HepG2 (cell line): Measurements from ENCODE around the gene DDIT4. TPM values are rescaled to one million over a fixed set of nuclear protein-coding genes. Genes with fewer than 3 reads are reported as not detected.

Experiments used
- ATF1 ChIP-seq: IDR thresholded peaks from 2 replicates; pipeline ENCODE4 v1.6.1; 2016; ENCODE audit warnings: mild to moderate bottlenecking, control low read depth
- ELF3 ChIP-seq: IDR thresholded peaks from 2 replicates; pipeline ENCODE4 v1.6.1; 2016; ENCODE audit warnings: missing genetic modification reagents, missing compliant biosample characterization
- HMGXB3 ChIP-seq: sonication (generic); formaldehyde crosslinking; IDR thresholded peaks from 2 replicates; pipeline ENCODE4 v1.4.0; 2020; ENCODE audit warnings: missing genetic modification reagents, borderline replicate concordance
- MAF1 ChIP-seq: sonication (generic); formaldehyde crosslinking; IDR thresholded peaks from 2 replicates; pipeline ENCODE4 v1.5.0; 2020; ENCODE audit warnings: missing genetic modification reagents, borderline replicate concordance
- NONO ChIP-seq, 2 experiments: fragments of 450-650 bp in 1 of 2; sonication (generic) in 1 of 2; formaldehyde crosslinking in 1 of 2; IDR thresholded peaks in 1 of 2; conservative IDR thresholded peaks in 1 of 2; 2 replicates each; pipeline versions ENCODE4 v1.6.1 to v1.8.0; 2017 to 2022; ENCODE audit warnings: mild to moderate bottlenecking in 1 of 2, missing genetic modification reagents in 1 of 2, moderate library complexity in 1 of 2
- NR0B2 ChIP-seq: sonication (generic); formaldehyde crosslinking; IDR thresholded peaks from 2 replicates; pipeline ENCODE4 v1.4.0; 2020; ENCODE audit warnings: mild to moderate bottlenecking, missing genetic modification reagents
- NR2F6 ChIP-seq, 2 experiments: IDR thresholded peaks; 2 replicates each; pipeline ENCODE4 v1.6.1; 2016; ENCODE audit warnings: antibody characterized with exemption in 1 of 2, mild to moderate bottlenecking in 1 of 2
- RELA ChIP-seq: sonication (generic); formaldehyde crosslinking; IDR thresholded peaks from 2 replicates; pipeline ENCODE4 v1.4.0; 2020; ENCODE audit warnings: missing genetic modification reagents
- ZMYM3 ChIP-seq: sonication (generic); formaldehyde crosslinking; IDR thresholded peaks from 2 replicates; pipeline ENCODE4 v1.5.1; 2020; ENCODE audit warnings: mild to moderate bottlenecking, missing genetic modification reagents
- ZNF10 ChIP-seq: sonication (generic); formaldehyde crosslinking; IDR thresholded peaks from 2 replicates; pipeline ENCODE4 v1.4.0; 2020; ENCODE audit warnings: mild to moderate bottlenecking, low read depth, missing genetic modification reagents, borderline replicate concordance
- polyA plus RNA-seq, 8 experiments: library from polyadenylated mRNA; depleted of rRNA in 3 of 8; stranded (reverse) in 7 of 8; unstranded in 1 of 8; fragments of >200 nt; fragmentation: Illumina TruSeq in 4 of 8; extraction: Trizol in 4 of 8; gene quantifications; 2 replicates each; pipeline versions ENCODE4 v1.2.1 to v1.2.3, GENCODE V29; 2011 to 2016; ENCODE audit warnings: low read depth in 4 of 8, missing spikeins in 1 of 8, mixed read lengths in 1 of 8; ENCODE audit not compliant: insufficient read depth in 1 of 8
- total RNA-seq, 5 experiments: library from RNA; depleted of rRNA; stranded (reverse); fragments of >200 nt; fragmentation: Illumina TruSeq; extraction: Trizol; gene quantifications; 2 replicates each; pipeline ENCODE4 v1.2.3, GENCODE V29; 2016; ENCODE audit warnings: low read depth in 1 of 5
- TF ChIP-seq, protein P1 (sequence below): IDR thresholded peaks from 2 replicates; pipeline ENCODE4 v1.4.0; 2020; ENCODE audit warnings: mild to moderate bottlenecking, missing genetic modification reagents
- TF ChIP-seq, protein P2 (sequence below): sonication (generic); formaldehyde crosslinking; IDR thresholded peaks from 2 replicates; pipeline ENCODE4 v1.4.0; 2020; ENCODE audit warnings: missing genetic modification reagents, borderline replicate concordance

Gene DDIT4
- total and polyA plus RNA-seq, 2 of the 13 experiments (the other 11 are each of a cell fraction or from before 2014, with no cell fraction given), result 35.6 to 40.7 TPM

- TF ChIP-seq RELA (CRISPR knock-in tag) (no peak), NR0B2 (CRISPR knock-in tag) (no peak), NONO (IDR thresholded peaks at IDR 0.05) (no peak), NONO (CRISPR knock-in tag; conservative IDR thresholded peaks at IDR 0.05) (peak; percentile 36; the same call in 1 of the 2 replicates), ZNF10 (CRISPR knock-in tag) (no peak), NR2F6 (IDR thresholded peaks at IDR 0.05) (no peak), NR2F6 (CRISPR knock-in tag; IDR thresholded peaks at IDR 0.05) (0 out of 2 replicates have a peak, but pooled peaks have one; percentile 44), ZMYM3 (CRISPR knock-in tag) (peak; percentile 96), MAF1 (0 out of 2 replicates have a peak, but pooled peaks have one; percentile 57), HMGXB3 (peak; percentile 42; the same call in 1 of the 2 replicates), ATF1 (CRISPR knock-in tag) (no peak), ELF3 (peak; percentile 14)
- TF ChIP-seq, protein P1, sequence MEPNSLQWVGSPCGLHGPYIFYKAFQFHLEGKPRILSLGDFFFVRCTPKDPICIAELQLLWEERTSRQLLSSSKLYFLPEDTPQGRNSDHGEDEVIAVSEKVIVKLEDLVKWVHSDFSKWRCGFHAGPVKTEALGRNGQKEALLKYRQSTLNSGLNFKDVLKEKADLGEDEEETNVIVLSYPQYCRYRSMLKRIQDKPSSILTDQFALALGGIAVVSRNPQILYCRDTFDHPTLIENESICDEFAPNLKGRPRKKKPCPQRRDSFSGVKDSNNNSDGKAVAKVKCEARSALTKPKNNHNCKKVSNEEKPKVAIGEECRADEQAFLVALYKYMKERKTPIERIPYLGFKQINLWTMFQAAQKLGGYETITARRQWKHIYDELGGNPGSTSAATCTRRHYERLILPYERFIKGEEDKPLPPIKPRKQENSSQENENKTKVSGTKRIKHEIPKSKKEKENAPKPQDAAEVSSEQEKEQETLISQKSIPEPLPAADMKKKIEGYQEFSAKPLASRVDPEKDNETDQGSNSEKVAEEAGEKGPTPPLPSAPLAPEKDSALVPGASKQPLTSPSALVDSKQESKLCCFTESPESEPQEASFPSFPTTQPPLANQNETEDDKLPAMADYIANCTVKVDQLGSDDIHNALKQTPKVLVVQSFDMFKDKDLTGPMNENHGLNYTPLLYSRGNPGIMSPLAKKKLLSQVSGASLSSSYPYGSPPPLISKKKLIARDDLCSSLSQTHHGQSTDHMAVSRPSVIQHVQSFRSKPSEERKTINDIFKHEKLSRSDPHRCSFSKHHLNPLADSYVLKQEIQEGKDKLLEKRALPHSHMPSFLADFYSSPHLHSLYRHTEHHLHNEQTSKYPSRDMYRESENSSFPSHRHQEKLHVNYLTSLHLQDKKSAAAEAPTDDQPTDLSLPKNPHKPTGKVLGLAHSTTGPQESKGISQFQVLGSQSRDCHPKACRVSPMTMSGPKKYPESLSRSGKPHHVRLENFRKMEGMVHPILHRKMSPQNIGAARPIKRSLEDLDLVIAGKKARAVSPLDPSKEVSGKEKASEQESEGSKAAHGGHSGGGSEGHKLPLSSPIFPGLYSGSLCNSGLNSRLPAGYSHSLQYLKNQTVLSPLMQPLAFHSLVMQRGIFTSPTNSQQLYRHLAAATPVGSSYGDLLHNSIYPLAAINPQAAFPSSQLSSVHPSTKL (CRISPR knock-in tag), result 0 out of 2 replicates have a peak, but pooled peaks have one; percentile 38
- TF ChIP-seq, protein P2, sequence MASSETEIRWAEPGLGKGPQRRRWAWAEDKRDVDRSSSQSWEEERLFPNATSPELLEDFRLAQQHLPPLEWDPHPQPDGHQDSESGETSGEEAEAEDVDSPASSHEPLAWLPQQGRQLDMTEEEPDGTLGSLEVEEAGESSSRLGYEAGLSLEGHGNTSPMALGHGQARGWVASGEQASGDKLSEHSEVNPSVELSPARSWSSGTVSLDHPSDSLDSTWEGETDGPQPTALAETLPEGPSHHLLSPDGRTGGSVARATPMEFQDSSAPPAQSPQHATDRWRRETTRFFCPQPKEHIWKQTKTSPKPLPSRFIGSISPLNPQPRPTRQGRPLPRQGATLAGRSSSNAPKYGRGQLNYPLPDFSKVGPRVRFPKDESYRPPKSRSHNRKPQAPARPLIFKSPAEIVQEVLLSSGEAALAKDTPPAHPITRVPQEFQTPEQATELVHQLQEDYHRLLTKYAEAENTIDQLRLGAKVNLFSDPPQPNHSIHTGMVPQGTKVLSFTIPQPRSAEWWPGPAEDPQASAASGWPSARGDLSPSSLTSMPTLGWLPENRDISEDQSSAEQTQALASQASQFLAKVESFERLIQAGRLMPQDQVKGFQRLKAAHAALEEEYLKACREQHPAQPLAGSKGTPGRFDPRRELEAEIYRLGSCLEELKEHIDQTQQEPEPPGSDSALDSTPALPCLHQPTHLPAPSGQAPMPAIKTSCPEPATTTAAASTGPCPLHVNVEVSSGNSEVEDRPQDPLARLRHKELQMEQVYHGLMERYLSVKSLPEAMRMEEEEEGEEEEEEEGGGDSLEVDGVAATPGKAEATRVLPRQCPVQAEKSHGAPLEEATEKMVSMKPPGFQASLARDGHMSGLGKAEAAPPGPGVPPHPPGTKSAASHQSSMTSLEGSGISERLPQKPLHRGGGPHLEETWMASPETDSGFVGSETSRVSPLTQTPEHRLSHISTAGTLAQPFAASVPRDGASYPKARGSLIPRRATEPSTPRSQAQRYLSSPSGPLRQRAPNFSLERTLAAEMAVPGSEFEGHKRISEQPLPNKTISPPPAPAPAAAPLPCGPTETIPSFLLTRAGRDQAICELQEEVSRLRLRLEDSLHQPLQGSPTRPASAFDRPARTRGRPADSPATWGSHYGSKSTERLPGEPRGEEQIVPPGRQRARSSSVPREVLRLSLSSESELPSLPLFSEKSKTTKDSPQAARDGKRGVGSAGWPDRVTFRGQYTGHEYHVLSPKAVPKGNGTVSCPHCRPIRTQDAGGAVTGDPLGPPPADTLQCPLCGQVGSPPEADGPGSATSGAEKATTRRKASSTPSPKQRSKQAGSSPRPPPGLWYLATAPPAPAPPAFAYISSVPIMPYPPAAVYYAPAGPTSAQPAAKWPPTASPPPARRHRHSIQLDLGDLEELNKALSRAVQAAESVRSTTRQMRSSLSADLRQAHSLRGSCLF (CRISPR knock-in tag), result no peak
Measured at GRCh38 chr10:72248468-72249151, 25.1 kb upstream of the DDIT4 start (continued).
